ENCODE data around the gene FOXK2. TPM values are rescaled to one million over a fixed set of nuclear protein-coding genes. Genes with fewer than 3 reads are reported as not detected.
"Not testable (repeated sequence)": the region's sequence is repeated elsewhere in the genome, so short reads cannot be mapped to it uniquely, and the experiment has no call there.

The FOXK2 gene
- total and polyA plus RNA-seq, 4 donors: 26.8 to 57.1 (median 46.5) TPM

DNA sequence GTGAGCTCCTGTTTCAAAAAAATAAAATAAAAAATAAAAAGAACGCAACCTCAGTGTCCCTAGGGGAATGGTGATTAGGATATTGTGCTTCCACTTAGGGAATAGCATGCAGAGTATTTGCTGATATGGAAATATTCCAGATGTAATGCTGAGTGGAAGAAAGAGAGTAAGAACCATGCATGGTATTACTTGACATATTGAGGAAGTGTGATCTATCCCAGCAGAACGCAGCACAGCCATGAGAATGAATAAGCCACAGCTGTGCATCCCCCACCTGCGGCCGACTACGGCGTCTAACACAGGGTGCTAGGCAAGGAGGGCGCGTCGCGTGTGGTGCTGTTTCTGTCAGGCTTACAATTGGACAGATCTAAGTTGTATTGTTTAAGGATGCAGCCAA, 49.5 kb downstream of the FOXK2 start:
- H3K27ac ChIP-seq (ENCODE audit: low read depth, low read length): no peak overlapping the region
- no peaks in the 10 kb centered on the region for H3K4me1 ChIP-seq (ENCODE audit: control insufficient read depth, insufficient read depth, low read length)
- no peaks in the 10 kb centered on the region for H3K9me3 ChIP-seq (ENCODE audit: control insufficient read depth, insufficient read depth, low read length)
- no peaks in the 10 kb centered on the region for H3K27me3 ChIP-seq (ENCODE audit: control insufficient read depth, insufficient read depth, low read length)
- H3K4me3 ChIP-seq (ENCODE audit: low read depth, low read length): no peak overlapping the region
- DNase-seq (ENCODE audit: low read depth in 4 of 6, low spot score in 6 of 6): no peak
- 95% methylated on average over 10 of the region's 10 CpGs for WGBS (ENCODE audit: insufficient coverage)
- H3K36me3 ChIP-seq (ENCODE audit: control insufficient read depth, insufficient read depth, low read length): peaks cover 78% of the 10 kb centered on the region

DNA sequence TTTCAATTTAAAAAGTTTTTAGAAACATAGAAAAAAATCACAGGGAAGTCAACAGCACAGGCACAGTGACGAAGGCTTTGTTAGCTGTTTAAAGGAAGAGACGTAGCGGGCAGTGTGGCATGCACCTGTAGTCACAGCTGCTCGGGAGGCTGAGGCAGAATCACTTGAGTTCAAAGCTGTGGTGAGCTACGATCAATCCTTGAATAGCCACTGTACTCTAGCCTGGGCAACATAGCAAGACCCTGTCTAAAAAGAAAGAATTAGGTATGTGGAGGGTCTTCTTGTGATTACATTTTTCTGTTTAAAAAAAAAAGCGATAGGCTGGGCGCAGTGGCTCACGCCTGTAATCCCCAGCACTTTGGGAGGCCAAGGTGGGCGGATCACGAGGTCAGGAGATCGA, 50.1 kb downstream of the FOXK2 start:
- 93% methylated on average over 5 of the region's 11 CpGs for WGBS (ENCODE audit: insufficient coverage)
- H3K36me3 ChIP-seq (ENCODE audit: control insufficient read depth, insufficient read depth, low read length): peaks cover 80% of the 10 kb centered on the region

DNA sequence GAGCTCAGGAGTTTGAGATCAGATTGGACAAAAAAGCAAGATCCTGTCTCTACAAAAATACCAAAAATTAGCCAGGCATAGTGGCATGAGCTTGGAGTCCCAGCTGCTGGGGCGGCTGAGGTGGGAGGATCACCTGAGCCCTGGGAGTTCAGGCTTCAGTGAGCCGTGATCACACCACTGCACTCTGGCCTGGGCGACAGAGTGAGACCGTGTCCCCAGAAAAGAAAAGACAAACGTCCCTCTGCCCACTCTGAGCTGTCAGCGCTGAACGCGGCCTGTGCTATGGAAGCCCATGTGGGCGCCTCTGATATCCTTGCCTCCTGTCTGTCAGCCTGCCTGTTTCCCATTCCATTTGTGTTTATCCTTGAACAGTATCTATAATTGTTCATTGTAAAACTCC, 50.7 kb downstream of the FOXK2 start:
- Histone ChIP-seq H3K36me3 (ENCODE audit: control insufficient read depth, insufficient read depth, low read length) (peaks cover 78% of the 10 kb centered on the region), H3K9me3 (ENCODE audit: control insufficient read depth, insufficient read depth, low read length) (no peaks in the 10 kb centered on the region), H3K4me1 (ENCODE audit: control insufficient read depth, insufficient read depth, low read length) (no peaks in the 10 kb centered on the region), H3K4me3 (ENCODE audit: low read depth, low read length) (no peak overlapping the region), H3K27me3 (ENCODE audit: control insufficient read depth, insufficient read depth, low read length) (no peaks in the 10 kb centered on the region), H3K27ac (ENCODE audit: low read depth, low read length) (no peak overlapping the region)
- WGBS (ENCODE audit: insufficient coverage): 89% methylated on average over 8 of the region's 9 CpGs
- no peak for DNase-seq (ENCODE audit: low read depth in 4 of 6, low spot score in 6 of 6)

More for the DNA sequence above, 50.1 kb downstream of the FOXK2 start:
- Histone ChIP-seq H3K4me3 (ENCODE audit: low read depth, low read length) (no peak overlapping the region), H3K27ac (ENCODE audit: low read depth, low read length) (no peak overlapping the region), H3K4me1 (ENCODE audit: control insufficient read depth, insufficient read depth, low read length) (no peaks in the 10 kb centered on the region), H3K27me3 (ENCODE audit: control insufficient read depth, insufficient read depth, low read length) (no peaks in the 10 kb centered on the region), H3K9me3 (ENCODE audit: control insufficient read depth, insufficient read depth, low read length) (no peaks in the 10 kb centered on the region)
- DNase-seq (ENCODE audit: low read depth in 4 of 6, low spot score in 6 of 6): no peak

DNA sequence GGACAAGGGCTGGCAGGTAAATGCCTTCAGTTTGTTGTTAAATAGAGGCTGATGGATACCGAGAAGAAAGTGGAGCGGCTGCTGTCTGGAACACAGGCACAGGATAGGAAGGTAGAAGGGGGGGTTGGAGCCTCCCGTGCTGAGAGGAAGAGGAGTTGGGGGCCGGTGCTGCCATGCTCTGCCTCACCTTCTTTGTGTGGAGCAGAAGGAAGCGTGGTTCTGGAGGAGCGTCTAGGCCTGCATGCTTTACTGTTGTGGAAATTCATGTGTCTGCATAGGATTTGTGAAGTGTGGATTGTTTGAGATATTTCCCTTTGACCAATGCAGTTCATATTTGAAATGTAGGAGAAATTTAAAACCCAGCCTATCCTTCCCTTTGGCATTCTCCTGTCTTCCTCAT, 52.3 kb downstream of the FOXK2 start:
- no peak for DNase-seq (ENCODE audit: low read depth in 4 of 6, low spot score in 6 of 6)
- no peaks in the 10 kb centered on the region for H3K27me3 ChIP-seq (ENCODE audit: control insufficient read depth, insufficient read depth, low read length)
- WGBS (ENCODE audit: insufficient coverage): 94% methylated on average over 5 of the region's 6 CpGs
- H3K27ac ChIP-seq (ENCODE audit: low read depth, low read length): no peak overlapping the region
- no peak overlapping the region for H3K4me3 ChIP-seq (ENCODE audit: low read depth, low read length)
- peaks cover 79% of the 10 kb centered on the region for H3K36me3 ChIP-seq (ENCODE audit: control insufficient read depth, insufficient read depth, low read length)
- H3K9me3 ChIP-seq (ENCODE audit: control insufficient read depth, insufficient read depth, low read length): no peaks in the 10 kb centered on the region
- no peaks in the 10 kb centered on the region for H3K4me1 ChIP-seq (ENCODE audit: control insufficient read depth, insufficient read depth, low read length)

DNA sequence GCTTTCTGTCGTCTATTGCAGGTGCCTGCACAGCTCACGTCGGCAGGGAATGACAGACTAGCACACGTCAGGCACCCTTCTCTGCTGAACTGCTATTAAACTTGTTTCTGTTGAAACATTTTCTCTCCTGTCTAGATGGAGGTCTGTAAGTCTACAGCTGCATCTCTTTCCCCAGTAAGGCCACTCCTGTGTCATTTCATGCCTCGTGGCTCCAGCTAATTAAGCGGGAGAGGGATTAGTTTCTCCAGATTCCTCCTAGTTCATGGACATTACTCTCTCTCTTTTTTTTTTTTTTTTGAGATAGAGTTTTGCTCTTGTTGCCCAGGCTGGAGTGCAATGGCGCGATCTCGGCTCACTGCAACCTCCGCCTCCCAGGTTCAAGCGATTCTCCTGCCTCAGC, 54.5 kb downstream of the FOXK2 start:
- H3K27ac ChIP-seq (ENCODE audit: low read depth, low read length): no peak overlapping the region
- H3K36me3 ChIP-seq (ENCODE audit: control insufficient read depth, insufficient read depth, low read length): peaks cover 70% of the 10 kb centered on the region
- no peaks in the 10 kb centered on the region for H3K9me3 ChIP-seq (ENCODE audit: control insufficient read depth, insufficient read depth, low read length)
- no peaks in the 10 kb centered on the region for H3K4me1 ChIP-seq (ENCODE audit: control insufficient read depth, insufficient read depth, low read length)
- DNase-seq (ENCODE audit: low read depth in 4 of 6, low spot score in 6 of 6): peak in 1 of 6 donors; percentile 67
- 79% methylated on average over 5 of the region's 11 CpGs for WGBS (ENCODE audit: insufficient coverage)
- no peak overlapping the region for H3K4me3 ChIP-seq (ENCODE audit: low read depth, low read length)
- H3K27me3 ChIP-seq (ENCODE audit: control insufficient read depth, insufficient read depth, low read length): no peaks in the 10 kb centered on the region

DNA sequence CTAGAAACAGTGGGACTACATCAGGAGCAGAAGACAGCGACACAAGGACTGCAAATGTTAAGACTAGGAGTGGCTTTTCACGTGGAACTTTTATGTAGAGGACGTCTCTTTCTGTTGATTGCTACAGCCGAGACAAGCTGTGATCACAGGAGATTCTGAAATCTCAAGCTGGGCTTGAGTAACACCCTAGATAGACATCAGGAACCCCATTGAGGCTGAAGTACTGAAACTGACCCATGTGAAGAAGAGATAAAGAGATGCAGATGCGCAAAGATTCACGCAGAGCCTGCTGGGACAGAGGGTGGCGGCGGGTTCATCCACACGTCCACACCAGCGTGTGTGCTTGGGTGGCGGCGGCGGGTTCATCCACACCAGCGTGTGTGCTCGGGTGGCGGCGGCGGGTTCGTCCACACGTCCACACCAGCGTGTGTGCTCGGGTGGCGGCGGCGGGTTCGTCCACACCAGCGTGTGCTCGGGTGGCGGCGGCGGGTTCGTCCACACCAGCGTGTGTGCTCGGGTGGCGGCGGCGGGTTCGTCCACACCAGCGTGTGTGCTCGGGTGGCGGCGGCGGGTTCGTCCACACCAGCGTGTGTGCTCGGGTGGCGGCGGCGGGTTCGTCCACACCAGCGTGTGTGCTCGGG, 56.2 kb downstream of the FOXK2 start:
- H3K36me3 ChIP-seq (ENCODE audit: control insufficient read depth, insufficient read depth, low read length): peaks cover 57% of the 10 kb centered on the region
- not testable (repeated sequence) for DNase-seq (ENCODE audit: low read depth in 4 of 6, low spot score in 6 of 6); H3K9me3 ChIP-seq (ENCODE audit: control insufficient read depth, insufficient read depth, low read length); H3K4me1 ChIP-seq (ENCODE audit: control insufficient read depth, insufficient read depth, low read length); H3K27me3 ChIP-seq (ENCODE audit: control insufficient read depth, insufficient read depth, low read length); H3K27ac ChIP-seq (ENCODE audit: low read depth, low read length); H3K4me3 ChIP-seq (ENCODE audit: low read depth, low read length)
- 97% methylated on average over 13 of the region's 52 CpGs for WGBS (ENCODE audit: insufficient coverage)

DNA sequence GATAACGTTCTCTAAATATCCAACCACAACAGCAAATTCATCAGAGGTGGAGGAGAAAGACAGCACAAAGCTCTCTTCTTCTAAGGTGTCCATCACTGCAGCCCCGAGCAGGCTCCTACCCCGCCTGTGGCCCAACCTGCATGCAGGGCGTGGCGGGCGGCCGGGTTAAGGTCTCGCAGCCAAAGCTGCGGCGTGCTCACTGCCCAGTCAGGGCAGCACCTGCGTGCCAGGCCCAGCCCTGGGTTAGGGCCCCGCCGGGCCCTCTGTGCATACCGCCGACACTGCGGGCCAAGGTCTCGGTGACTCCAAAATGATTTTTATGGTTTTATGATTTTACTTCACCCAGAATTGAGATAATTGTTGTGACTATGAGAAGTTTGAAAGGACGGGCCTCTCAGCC, 57.8 kb downstream of the FOXK2 start:
- H3K27ac ChIP-seq (ENCODE audit: low read depth, low read length): no peak overlapping the region
- WGBS (ENCODE audit: insufficient coverage): 91% methylated on average over 17 of the region's 18 CpGs
- no peak for DNase-seq (ENCODE audit: low read depth in 4 of 6, low spot score in 6 of 6)

DNA sequence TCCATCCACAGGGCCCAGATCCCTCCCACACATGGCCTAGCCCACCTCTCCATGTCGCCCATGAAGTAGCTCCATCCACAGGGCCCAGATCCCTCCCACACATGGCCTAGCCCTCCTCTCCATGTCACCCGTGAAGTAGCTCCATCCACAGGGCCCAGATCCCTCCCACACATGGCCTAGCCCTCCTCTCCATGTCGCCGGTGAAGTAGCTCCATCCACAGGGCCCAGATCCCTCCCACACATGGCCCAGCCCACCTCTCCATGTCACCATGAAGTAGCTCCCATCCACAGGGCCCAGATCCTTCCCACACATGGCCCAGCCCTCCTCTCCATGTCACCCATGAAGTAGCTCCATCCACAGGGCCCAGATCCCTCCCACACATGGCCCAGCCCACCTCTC, 60.4 kb downstream of the FOXK2 start:
- 84% methylated on average over 4 of the region's 4 CpGs for WGBS (ENCODE audit: insufficient coverage)
- DNase-seq (ENCODE audit: low read depth in 4 of 6, low spot score in 6 of 6); H3K4me1 ChIP-seq (ENCODE audit: control insufficient read depth, insufficient read depth, low read length); H3K9me3 ChIP-seq (ENCODE audit: control insufficient read depth, insufficient read depth, low read length); H3K27ac ChIP-seq (ENCODE audit: low read depth, low read length); H3K27me3 ChIP-seq (ENCODE audit: control insufficient read depth, insufficient read depth, low read length); H3K4me3 ChIP-seq (ENCODE audit: low read depth, low read length): not testable (repeated sequence)
- peaks cover 51% of the 10 kb centered on the region for H3K36me3 ChIP-seq (ENCODE audit: control insufficient read depth, insufficient read depth, low read length)

More for the DNA sequence above, 57.8 kb downstream of the FOXK2 start:
- Histone ChIP-seq H3K4me1 (ENCODE audit: control insufficient read depth, insufficient read depth, low read length) (no peaks in the 10 kb centered on the region), H3K36me3 (ENCODE audit: control insufficient read depth, insufficient read depth, low read length) (peaks cover 45% of the 10 kb centered on the region), H3K4me3 (ENCODE audit: low read depth, low read length) (no peak overlapping the region), H3K27me3 (ENCODE audit: control insufficient read depth, insufficient read depth, low read length) (no peaks in the 10 kb centered on the region), H3K9me3 (ENCODE audit: control insufficient read depth, insufficient read depth, low read length) (no peaks in the 10 kb centered on the region)

DNA sequence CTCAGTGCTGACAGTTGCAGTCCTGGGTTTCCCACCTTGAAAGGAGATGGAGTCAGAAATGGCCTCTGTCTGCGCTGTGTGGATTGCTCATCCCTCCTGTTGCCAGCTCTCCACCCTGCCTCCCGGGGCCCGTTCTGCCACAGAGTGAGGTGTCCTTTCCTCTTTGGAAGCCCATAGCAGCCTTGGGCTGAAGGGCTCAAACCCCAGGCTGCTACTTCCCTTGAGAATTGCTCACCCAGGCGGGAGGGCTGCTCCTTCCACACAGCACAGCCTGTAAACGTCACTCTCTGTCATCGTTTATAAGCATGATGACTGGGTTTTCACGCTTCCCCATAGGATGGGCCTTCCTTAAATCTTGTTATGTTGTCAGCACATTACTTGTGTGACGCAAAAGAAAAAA, 62.7 kb downstream of the FOXK2 start:
- Histone ChIP-seq H3K9me3 (ENCODE audit: control insufficient read depth, insufficient read depth, low read length) (no peaks in the 10 kb centered on the region), H3K4me1 (ENCODE audit: control insufficient read depth, insufficient read depth, low read length) (peaks cover 3% of the 10 kb centered on the region), H3K27ac (ENCODE audit: low read depth, low read length) (no peak overlapping the region), H3K36me3 (ENCODE audit: control insufficient read depth, insufficient read depth, low read length) (peaks cover 58% of the 10 kb centered on the region), H3K27me3 (ENCODE audit: control insufficient read depth, insufficient read depth, low read length) (no peaks in the 10 kb centered on the region), H3K4me3 (ENCODE audit: low read depth, low read length) (no peak overlapping the region)
- WGBS (ENCODE audit: insufficient coverage): 78% methylated on average over 8 of the region's 8 CpGs
- DNase-seq (ENCODE audit: low read depth in 4 of 6, low spot score in 6 of 6): no peak

DNA sequence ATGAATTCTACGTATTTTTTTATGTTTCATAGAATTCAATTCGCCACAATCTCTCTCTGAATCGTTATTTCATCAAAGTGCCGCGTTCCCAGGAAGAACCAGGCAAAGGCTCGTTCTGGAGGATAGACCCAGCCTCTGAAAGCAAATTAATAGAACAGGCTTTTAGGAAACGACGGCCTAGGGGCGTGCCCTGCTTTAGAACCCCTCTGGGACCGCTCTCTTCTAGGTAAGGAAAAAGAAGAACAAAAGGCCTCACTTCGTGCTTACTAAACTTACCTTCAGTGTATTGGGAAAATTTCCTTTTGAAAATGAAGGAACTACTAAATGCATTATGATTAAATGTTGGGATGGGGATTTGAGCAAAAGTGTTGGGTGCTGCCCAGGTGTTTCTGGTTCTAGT, 63.2 kb downstream of the FOXK2 start:
- DNase-seq (ENCODE audit: low read depth in 4 of 6, low spot score in 6 of 6): no peak
- Histone ChIP-seq H3K4me3 (ENCODE audit: low read depth, low read length) (no peak overlapping the region), H3K27me3 (ENCODE audit: control insufficient read depth, insufficient read depth, low read length) (no peaks in the 10 kb centered on the region), H3K9me3 (ENCODE audit: control insufficient read depth, insufficient read depth, low read length) (no peaks in the 10 kb centered on the region), H3K4me1 (ENCODE audit: control insufficient read depth, insufficient read depth, low read length) (peaks cover 3% of the 10 kb centered on the region), H3K27ac (ENCODE audit: low read depth, low read length) (no peak overlapping the region), H3K36me3 (ENCODE audit: control insufficient read depth, insufficient read depth, low read length) (peaks cover 60% of the 10 kb centered on the region)
- WGBS (ENCODE audit: insufficient coverage): 100% methylated on average over 1 of the region's 11 CpGs
